Stimulated activated CD8-positive, alpha-beta memory T cell treated with anti-CD3 and anti-CD28 coated beads, Interleukin-12 subunit alpha, Interleukin-12 subunit beta, amount 100 ng/mL, for 24 hours (primary cell): Measurements from ENCODE around the gene NBEAL2.

Experiments
- DNase-seq: peaks from one replicate; pipeline ENCODE4 v3.0.0-alpha.2; 2020; ENCODE audit errors: extremely low read depth

The NBEAL2 gene

DNA sequence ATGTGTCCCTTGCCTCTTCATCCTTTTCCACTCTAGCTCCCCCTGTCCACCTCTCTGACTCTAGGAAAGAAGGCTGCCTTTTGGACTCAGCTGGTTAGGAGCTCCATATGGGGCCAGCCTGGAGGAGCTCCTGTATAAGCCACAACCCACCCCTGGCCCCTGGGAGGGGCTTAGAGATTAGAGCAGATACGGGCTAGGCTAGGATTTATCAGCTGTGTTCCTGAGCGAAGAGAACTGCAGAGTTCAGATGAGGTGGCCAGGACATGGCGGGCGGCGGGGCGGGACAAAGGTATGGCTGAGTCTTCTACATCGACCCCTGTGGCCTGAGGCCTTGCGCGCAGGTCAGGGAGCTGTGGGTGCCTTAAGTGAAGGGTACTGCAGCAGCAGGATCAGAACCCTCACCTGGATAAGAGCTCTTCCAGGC lies 7.9 kb downstream of the NBEAL2 start:
- DNase-seq: no peak

DNA sequence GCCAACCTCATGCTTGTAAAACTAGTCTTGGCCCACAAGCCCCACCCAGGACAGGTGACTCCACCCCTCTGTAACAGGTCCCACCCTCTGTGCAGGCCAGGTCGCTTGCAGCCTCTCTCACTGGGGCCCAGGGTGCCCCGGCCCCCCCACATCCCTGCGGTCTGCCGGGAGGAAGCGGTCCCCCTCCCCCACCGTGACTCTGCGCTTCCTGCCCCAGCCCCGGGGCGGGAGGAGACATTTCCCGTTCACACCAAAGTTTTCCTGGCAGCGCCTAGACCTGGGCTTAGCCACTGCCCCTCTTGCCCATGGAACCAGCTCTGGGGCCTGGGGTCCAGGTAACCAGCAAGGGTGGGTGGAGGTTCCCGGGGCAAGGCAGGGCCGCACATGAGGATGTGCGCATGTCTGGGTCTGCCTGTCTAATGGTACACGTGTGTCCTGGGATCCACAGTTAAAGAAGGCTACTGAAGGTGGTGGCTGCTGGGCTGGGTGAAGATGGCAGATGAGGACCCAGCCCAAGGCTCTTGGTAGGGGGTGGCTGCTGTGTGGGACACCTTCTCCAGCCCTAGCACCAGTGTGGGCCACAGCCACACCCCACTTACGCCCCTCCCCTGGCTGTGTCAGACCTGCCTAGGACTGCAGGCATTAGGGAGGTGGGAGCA lies 8.4 kb downstream of the NBEAL2 start:
- peak; percentile 64 for DNase-seq

DNA sequence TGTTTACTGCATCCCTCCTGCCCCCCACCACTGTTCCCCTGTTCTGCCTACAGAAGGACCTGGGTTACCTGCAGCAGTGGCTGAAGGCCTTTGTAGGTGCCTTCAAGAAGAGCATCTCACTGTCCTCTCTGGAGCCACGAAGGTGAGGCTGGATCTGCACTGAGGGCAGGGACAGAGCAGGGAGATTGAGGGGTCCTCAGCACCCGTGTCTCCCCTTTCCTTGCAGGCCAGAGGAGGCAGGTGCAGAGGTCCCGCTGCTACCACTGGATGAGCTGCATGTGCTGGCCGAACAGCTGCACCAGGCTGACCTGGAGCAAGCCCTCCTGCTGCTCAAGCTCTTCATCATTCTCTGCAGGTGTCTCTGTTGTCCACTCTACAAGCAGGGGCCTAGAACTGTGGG lies 9.2 kb downstream of the NBEAL2 start:
- no peak for DNase-seq

DNA sequence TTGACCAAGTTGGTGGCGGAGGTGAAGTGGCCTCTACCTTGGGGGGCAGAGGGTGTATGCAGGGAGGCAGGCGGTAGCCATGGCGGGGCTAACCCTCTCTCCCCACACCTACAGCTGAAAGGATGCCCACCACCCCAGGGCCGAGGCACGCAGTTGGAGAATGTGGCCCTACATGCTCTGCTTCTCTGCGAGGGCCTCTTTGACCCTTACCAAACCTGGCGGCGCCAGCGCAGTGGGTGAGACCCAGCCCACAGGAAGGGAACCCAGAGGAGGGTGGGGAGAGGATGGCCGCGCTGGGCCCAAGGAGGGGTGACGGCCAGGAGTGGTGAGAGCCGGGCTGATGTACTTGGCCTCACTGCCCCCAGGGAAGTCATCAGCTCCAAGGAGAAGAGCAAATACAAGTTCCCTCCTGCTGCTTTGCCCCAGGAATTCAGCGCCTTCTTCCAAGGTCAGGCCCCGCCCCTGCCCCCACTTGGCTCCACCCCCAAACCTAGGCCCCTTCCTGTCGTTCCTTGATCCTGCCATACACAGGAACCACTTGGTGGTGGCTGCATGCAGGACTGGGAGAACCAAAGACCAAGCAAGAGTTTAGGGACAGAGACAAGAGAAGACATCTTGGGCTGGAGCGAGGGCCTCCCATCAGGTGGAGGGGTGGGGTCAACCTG lies 9.8 kb downstream of the NBEAL2 start:
- DNase-seq: no peak

DNA sequence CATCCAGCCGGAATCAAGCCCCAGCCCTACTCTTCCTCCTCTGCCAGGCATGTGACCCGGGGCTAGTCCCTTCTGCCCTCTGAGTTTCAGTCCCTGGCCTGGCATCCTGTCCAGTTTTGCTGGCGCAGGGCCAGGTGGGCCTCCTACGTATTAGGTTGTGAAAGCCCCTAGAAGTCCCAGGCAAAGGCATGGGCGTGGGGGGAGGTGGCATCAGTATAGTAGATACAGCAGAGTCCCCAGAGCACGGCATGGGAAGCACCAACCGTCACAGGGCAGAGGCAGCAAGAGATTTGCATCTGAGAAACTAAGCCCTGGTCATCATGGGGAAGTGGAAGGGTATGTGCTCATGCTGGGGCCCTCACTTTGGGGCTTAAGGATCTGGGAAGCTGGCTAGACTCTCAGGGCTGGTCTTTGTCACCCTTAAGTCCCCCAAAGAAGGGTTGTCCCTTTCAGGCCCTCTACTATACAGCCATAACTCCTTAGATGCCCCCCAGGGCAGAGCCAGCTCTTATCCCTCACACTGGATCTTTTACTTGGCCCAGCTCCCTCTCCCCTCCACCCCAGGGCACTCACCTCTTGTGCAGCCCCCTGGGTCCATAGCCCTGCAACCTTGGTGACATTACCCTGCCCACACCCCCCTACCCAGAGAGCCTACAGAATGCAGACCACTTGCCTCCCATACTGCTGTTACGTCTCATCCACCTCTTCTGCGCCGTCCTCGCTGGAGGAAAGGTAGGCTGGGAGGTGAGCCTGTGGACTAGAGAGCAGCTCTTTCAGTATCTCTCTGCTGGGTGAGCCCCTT lies 11.3 kb downstream of the NBEAL2 start:
- no peak for DNase-seq

DNA sequence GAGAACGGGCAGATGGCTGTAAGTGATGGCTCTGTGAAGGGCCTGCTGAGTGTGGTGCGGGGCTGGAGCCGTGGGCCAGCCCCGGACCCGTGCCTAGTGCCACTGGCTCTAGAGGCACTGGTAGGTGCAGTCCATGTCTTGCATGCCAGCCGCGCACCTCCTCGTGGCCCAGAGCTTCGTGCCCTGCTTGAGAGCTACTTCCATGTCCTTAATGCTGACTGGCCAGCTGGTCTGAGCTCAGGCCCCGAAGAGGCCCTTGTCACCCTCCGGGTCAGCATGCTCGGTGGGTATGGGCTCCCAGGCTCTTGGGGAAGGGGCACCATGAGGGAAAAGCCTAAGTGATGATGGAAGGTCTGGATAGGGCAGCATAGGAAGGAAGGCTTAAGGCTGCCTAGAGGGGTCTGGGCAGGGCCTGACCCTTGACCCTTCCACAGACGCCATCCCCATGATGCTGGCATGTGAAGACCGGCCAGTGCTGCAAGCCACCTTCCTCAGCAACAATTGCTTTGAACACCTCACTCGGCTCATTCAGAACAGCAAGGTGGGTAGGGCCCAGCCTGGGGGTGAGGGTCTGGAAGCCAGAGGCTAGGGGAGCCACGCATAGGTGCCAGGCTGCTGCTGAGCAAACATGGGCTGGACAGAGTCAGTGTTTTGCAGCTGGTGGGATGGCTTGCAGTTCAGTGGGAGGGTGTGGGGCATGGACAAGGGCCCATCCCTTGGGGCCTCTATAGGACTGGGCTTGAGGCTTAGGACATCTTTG lies 12.1 kb downstream of the NBEAL2 start:
- no peak for DNase-seq

- no peak for DNase-seq
These were observed 12.8 kb downstream of the NBEAL2 start for GRCh38 chr3:46992231-46992630.

- no peak for DNase-seq
These were observed 13.8 kb downstream of the NBEAL2 start for GRCh38 chr3:46993292-46993691.

GRCh38 chr3:46993986-46994385 lies 14.5 kb downstream of the NBEAL2 start:
- DNase-seq: no peak

GRCh38 chr3:46994801-46995731 lies 15.6 kb downstream of the NBEAL2 start:
- DNase-seq: no peak

DNA sequence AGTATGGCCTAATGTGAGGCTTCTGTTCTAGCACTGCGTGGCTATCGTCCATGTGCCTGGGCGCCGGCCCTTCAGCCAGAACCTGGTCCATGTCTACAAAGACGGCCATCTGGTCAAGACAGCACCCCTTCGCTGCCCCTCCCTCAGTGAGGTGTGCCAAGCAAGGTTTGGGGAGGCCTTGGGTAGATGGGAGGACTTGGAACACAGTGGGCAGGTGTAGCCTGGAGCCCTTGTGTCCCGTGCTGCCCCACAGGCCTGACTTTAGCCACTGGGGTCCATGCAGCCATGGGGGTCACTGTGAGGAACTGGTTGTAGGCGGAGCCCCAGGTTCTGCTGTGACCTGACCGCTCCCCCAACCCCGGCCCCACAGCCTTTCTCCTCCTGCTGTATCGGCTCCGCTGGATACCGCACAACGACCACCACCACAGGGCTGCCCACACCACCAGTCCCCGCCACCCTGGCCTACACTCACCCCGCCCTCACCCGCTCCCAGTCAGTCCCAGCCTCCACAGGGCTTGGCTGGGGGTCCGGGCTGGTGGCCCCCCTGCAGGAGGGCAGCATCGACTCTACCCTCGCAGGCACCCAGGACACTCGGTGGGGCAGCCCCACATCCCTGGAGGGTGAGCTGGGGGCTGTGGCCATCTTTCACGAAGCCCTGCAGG lies 16.6 kb downstream of the NBEAL2 start:
- no peak for DNase-seq

DNA sequence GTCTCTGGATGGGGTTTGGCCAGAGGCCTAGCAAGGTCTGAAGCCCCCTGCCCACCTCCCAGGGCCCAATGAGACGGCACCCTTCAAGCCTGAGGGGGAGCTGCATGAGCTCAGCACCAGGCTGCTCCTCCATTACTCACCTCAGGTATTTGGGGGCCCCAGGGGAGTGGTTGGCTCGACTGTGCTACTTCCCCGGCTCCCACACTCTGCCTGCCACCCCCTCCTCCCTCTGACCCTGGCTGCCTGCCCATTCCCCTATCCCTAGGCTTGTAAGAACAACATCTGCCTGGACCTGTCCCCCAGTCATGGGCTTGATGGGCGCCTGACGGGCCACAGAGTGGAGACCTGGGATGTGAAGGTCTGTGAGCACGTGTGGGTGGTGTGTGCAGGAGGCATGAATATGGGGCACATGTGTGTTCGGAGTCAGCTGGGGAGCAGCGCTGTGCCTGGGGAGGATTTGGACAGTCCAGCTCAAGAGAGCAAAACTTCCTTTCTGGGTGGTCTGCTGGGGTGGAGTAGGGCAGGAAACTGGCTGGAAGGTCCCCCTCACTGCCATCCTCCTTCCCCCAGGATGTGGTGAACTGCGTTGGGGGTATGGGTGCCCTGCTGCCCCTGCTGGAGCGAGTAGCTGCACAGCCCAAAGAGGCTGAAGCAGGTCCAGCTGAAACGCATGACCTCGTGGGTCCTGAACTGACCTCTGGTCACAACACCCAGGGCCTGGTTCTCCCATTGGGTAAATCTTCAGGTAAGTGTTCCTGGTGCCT lies 17.4 kb downstream of the NBEAL2 start:
- DNase-seq: no peak

GRCh38 chr3:46997453-46998091 lies 18.1 kb downstream of the NBEAL2 start:
- DNase-seq: no peak

- no peak for DNase-seq
These were observed 18.8 kb downstream of the NBEAL2 start for GRCh38 chr3:46998121-46998851.

GRCh38 chr3:46998852-46999515 lies 19.5 kb downstream of the NBEAL2 start:
- no peak for DNase-seq

DNA sequence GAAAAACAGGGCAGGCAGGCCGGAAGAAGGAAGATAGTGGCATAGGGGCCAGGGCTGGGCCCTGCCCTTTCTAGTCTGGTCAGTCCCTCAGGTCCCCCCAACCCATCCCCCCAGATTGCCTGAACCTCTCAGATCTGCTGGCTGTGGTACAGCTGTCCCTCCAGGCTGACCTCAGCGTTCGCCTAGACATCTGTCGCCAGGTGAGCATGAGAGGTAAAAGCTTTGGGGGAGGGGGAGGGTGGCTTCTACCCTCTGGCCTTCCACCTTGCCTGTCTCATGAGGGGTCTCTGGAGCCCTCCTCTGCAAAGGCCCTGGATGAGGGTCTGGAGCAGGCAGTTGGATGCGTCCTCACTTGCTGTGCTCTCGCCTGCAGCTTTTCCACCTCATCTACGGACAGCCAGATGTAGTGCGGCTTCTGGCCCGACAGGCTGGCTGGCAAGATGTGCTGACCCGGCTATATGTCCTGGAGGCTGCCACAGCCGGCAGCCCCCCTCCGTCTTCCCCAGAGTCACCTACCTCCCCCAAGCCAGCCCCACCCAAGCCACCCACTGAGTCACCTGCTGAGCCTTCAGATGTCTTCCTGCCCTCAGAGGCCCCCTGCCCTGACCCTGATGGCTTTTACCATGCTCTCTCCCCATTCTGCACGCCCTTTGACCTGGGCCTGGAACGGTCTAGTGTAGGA lies 20.2 kb downstream of the NBEAL2 start:
- DNase-seq: no peak

DNA sequence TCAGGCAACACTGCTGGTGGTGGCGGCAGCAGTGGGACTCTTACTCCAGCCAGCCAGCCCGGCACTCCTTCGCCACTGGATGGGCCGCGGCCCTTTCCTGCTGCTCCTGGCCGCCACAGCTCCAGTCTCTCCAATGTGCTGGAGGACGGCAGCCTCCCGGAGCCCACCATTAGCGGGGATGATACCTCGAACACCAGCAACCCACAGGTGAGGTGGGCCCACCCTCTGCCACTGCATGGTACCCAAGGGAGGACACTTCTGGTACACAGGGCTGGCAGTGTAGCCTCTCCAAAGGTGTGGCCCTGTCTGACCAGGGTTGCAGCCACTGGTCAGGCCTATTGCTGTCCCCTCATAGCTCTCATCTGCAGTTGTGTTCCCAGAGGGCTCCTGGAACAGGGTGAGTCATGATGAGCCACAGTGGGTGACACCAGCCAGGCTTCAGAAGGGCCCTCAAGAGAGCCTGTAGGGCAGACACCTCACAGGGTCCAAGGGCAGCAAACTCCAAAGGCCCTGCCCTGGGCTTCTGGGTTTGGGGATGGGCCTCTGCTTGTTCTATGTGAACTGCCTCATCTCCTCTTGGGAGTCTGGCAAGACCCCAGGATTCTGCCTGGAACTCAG lies 20.8 kb downstream of the NBEAL2 start:
- DNase-seq: no peak
